ENCODE measurements around the gene CXCL10.
"Not testable (repeated sequence)": the region's sequence is repeated elsewhere in the genome, so short reads cannot be mapped to it uniquely, and the experiment has no call there.

The CXCL10 gene

DNA sequence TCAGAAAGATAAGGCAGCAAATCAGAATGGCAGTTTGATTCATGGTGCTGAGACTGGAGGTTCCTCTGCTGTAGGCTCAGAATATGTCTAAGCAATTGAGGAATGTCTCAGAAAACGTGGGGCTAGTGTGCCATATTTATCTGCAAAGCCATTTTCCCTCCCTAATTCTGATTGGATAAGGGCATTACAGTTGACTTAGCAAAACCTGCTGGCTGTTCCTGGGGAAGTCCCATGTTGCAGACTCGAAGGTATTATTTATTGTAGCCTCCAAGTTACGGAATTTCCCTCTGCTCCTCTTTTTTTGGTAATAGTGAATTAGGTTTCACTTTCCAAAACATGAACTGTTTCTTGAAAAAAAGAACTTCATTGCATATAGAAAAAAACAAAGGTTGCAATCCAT lies at the start of gene CXCL10:
TSS of gene CXCL10 (minus strand) at position 109 of the 400 bp plus-strand sequence. CDS start at position 43, 66 bp downstream.
- no peak for DNase-seq

DNA sequence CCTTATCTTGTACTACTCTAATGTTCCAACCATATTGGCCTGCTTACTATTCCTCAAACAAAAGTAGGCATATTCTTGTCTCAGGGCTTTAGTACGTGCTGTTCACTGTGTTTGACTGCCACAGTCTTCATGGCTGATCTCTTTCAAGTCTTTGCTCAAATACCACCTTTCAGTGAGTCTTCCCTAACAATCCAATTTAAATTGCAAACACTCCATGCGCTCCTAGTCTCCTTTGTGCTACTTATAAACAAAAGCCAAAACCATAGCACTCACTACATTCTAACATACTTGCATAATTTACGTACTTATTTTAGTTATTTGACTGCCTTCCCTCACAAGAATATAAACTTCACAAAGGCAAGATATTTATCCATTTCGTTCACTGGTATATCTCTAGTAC lies 49.5 kb upstream of the CXCL10 start:
- no peak for DNase-seq

DNA sequence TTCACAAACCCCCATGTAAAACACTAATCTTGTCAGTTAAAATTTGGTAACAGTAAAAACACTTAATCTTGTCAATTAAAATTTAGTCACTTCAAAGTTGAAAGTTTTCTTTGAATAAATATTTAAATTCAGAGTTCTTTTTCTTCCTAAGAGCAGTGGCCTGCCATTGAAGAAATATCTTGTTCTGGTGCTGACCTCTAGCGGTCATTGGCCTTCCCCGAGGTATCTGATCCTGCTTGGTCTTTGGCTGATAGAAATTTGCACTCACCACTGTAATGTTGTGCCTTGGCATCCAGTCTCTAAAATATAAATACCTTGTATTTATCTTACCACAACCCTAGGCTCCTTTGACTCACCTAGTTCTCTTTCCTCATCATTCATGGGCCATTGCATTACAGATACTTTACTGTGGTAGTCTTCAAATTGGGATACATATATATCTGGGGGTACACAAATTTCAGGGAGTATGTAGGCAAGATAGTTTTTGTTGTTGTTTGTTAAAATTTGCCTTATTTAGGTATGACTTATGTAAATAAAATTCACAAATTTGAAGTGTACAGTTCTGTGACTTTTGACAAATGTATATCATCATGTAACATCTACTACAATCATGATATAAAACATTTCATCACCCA lies 44.5 kb upstream of the CXCL10 start:
- peak; percentile 0 for DNase-seq

DNA sequence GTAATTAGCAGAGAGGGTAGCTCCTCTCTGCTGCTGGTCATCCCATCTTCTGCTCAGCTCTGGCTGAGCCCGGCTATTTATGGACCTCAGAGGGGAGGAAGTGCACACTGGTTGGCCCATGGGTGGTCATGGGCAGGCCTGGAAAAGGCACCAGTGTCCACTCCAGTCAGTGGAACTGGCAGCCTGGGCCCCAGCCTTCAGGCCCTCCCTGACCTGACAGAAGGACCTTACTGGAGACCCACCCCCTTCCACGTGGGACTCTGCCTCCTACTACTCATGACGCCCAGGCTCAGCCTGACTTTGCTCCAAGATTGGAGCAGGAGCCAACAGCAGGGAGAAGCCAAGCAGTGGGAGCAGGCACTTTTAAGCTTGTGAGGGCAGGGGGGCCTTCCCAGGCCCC lies 43.2 kb upstream of the CXCL10 start:
- no peak for DNase-seq

DNA sequence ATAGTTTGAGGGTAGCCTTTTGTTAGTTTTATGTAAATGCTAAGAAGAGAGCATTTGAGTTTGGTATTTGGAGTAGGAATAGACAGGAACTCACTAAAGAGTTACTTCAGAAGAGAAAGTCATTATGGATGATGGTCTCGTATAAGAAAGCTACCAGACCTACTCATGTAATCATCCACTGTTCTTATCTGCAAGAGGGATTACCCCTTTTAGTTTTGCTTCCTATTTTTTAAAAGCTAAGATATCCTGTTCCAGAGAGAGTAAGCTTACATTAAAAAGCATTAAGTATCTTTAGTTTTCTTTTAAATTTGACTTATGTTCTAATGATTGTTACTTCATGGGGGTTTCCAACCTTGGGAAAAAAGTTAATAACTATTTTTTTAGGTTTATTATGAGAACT lies 38.7 kb upstream of the CXCL10 start:
- no peak for DNase-seq

DNA sequence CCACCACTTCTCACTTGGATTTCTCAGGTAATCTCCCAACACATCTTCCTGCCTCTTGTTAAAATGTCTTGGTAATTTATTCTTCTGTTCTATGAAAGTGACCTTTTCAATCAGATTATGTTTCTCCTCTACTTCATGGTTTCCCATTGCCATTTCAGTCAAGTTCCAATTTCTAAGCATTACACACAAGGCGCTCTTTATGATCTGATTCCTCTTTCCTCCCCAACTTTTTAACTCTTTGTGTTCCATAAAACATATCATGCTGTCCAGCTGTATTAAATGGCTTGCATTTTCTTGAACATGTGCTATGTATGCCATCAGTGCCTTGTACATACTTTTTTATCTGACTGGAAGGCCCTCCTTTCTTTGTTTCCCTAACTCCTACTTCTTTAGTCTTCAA lies 38.1 kb upstream of the CXCL10 start:
- DNase-seq, result no peak

DNA sequence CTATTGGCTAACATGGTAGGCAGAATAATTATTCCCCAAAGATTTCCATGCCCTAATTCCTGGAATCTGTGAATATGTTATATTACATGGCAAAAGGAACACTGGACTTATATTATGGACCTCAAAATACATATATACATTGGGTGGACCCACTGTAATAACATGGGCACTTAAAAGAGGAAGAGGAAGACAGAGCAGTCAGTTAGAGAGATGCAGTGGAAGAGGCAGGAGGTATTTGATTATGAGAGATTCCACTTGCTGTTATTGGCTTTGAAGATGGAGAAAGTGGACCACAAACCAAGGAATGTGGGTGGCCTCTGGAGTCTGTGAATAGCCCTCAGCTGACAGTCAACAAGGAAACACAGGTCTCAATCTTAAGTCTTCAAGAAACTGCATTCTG lies 37.2 kb upstream of the CXCL10 start:
- DNase-seq, result no peak

DNA sequence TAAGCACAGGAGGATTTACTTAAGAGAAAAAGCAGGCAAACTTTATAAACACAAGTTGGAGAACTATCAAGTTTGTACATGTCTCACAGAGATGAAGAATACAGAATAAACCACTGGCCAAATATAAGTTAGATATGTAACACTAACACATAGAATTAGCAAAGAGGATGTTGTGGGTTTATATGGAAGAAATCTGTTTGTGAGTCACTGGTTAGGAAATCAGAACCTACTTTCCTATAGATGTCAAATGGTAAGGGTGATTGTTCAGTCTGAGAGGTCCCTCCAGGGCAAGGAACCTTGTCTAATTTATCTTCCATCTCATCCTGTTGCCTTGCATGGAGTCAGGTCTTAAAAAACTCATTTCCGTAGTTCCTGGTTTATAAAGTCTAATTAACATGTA lies 36.5 kb upstream of the CXCL10 start:
- no peak for DNase-seq

DNA sequence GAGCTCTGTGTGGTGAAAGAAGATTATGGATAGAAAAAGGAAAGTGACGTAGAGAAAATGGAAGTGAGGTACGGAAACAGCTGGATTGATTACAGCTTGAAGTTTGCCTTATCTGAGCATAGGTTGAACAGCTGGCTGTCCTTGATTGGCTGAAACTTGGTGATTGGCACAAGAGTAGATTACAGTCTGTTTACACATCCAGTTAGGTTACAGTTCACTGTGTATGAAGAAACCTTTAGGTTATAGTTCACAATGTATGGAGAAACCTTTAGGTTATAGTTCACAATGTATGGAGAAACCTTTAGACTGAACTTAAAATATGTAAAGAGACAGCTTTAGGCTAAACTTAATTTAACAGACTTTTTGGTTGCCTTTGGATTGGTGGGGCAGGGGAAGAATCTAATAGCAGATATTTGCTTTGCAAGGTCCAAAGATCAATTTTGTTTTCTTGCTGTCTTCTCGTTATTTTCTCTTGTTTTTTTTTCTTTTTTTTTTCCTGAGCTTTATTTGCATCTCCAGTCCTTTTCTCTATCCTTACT lies 35.7 kb upstream of the CXCL10 start:
- DNase-seq, result no peak

DNA sequence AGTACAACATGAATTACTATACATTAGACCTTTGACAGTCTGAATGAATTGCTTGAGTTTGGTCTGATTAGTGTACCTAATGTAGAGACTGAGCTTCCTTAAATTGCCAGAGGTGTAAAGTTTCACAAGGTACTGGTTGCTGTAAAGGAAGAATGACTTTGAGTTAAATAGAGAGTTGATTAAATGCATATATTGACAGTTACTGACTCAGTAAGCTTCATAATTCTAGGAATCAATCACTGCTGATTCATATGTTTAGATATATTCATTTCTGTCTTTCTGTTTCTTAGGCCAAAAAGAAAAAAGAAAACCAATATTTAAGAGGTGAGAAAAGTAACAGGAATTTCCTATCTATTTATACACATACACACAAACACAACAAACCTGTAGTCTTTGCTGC lies 35.0 kb upstream of the CXCL10 start:
- DNase-seq, result no peak

DNA sequence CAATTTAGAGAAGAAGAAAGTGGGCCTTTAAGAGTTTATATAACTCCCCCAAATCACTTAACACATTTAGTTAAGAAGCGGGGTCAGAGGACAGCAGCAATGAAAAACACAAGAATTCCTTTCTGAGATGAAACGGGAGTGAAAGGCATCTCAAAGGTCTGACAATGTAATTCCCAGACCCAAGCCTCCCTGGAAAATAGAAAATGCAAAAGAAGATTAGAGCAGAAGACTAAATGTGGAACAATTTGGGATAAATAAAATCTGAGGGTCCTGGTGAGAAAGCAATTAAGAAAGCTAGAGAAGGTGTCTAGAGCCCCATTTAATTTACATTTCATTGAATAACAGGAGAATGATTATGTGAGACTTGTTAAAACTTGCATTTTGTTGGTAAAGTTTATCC lies 32.1 kb upstream of the CXCL10 start:
- no peak for DNase-seq

DNA sequence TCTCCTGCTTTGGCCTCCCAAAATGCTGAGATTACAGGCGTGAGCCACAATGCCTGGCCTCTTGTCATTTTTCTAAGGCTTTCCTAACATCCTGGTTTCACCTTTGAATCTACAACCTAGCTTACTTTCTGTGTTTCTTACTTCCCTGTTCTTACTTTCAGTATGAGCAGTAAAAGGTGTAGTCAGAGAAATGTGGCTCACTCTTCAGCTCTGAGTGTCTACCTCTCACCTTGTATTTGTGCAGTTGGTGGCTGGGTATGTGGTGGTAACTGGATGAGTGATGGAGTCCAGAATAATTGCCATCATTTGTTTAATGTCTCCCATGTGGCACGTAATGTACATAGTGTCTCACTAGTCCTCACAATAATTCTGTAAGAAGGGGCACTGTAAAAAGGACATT lies 31.7 kb upstream of the CXCL10 start:
- DNase-seq, result no peak

DNA sequence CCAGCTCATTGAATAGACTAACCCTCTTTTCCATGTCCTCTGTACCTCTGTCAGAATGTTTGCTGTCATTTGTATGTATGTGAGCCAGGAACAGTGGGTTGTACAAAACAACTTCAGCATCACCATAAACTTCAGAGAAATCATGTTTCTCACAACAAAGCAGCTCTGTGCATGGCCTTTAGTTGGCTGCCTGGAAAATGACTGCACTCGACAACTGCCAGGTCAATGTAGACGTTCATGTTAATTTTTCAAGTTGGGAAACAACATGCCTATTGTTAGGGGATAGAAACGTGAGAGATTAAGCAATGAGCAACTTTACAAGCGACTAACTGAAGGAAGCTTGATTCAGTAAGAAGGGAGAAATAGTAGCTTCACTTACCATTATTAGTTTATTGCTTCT lies 30.4 kb upstream of the CXCL10 start:
- no peak for DNase-seq

DNA sequence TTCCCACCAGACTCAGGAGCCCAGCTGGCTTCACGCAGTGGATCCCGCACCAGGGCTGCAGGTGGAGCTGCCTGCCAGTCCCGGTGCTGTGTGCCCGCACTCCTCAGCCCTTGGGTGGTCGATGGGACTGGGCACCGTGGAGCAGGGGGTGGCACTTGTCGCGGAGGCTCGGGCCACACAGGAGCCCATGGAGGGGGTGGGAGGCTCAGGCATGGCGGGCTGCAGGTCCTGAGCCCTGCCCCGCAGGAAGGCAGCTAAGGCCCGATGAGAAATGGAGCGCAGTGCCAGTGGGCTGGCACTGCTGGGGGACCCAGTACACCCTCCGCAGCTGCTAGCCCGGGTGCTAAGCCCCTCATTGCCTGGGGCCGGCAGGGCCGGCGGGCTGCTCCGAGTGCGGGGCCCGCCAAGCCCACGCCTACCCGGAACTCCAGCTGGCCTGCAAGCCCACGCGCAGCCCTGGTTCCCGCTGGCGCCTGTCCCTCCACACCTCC lies 27.3 kb upstream of the CXCL10 start:
- DNase-seq, result not testable (repeated sequence)

DNA sequence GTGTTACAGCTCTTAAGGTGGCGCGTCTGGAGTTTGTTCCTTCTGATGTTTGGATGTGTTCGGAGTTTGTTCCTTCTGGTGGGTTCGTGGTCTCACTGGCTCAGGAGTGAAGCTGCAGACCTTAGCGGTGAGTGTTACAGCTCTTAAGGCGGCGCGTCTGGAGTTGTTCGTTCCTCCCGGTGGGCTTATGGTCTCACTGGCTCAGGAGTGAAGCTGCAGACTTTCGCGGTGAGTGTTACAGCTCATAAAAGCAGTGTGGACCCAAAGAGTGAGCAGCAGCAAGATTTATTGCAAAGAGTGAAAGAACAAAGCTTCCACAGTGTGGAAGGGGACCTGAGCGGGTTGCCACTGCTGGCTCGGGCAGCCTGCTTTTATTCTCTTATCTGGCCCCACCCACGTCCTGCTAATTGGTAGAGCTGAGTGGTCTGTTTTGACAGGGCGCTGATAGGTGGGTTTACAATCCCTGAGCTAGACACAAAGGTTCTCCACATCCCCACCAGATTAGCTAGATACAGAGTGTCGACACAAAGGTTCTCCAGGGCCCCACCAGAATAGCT lies 26.6 kb upstream of the CXCL10 start:
- DNase-seq, result not testable (repeated sequence)

DNA sequence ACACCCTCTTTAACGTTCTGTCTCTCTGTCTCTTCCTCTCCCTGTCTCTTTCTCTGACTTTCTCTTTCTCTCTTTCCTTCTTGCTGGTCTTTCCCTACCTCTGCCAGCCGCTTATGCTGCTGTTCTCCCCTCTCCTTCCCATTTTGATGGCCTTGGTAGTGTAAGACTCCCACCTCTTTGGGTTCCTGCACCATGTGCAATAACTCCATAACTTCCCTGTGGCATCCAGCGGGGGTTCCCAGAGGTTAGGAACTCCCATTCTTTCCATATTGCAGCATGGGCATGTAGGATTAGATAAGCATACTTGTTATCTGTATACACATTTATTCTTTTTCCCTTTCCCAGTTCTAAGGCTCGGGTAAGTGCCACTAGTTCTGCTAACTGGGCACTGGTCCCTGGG lies 21.4 kb upstream of the CXCL10 start:
- DNase-seq, result not testable (repeated sequence)

DNA sequence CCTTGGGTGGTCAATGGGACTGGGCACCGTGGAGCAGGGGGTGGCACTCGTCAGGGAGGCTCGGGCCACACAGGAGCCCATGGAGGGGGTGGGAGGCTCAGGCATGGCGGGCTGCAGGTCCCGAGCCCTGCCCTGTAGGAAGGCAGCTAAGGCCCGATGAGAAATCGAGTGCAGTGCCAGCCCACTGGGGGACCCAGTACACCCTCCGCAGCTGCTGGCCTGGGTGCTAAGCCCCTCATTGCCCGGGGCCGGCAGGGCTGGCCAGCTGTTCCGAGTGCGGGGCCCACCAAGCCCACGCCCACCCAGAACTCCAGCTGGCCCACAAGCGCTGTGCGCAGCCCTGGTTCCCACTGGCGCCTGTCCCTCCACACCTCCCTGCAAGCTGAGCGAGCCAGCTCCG lies 20.0 kb upstream of the CXCL10 start:
- DNase-seq, result not testable (repeated sequence)

DNA sequence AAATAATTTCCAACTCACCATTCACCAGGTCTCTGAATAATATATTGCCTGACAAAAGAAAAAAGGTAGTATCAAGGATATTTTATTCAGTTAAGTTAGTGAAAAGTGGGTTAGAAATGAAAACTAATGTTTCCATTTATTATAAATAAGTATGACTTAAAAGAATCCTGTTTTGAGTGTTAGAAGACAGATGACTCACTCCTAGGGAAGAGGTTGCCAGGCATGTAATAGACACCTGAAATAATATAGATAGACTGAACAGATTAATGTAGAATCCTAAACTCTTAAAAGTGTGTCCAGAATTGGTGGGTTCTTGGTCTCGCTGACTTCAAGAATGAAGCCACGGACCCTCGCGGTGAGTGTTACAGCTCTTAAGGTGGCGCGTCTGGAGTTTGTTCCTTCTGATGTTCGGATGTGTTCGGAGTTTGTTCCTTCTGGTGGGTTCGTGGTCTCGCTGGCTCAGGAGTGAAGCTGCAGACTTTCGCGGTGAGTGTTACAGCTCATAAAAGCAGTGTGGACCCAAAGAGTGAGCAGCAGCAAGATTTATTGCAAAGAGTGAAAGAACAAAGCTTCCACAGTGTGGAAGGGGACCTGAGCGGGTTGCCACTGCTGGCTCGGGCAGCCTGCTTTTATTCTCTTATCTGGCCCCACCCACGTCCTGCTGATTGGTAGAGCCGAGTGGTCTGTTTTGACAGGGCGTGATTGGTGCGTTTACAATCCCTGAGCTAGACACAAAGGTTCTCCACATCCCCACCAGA lies 19.1 kb upstream of the CXCL10 start:
- DNase-seq, result not testable (repeated sequence)

DNA sequence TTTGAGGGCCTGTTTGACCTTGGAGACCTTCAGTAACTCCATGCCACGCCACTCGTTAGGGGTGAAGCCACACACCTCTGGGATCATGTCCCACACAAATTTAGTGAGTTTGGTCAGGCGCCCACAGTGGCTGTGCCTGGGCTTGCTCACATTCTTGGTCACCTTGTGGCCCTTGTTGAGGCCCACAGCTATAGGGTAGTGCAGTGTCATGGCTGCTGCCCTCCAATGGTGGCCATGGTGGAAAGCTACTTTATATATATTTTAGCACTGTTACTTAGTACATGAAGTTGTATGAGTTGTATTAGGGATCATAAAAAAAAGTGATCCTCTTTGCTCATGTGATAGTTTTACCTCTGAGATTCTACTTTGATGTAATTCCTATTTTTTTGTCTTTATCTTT lies 13.6 kb upstream of the CXCL10 start:
- no peak for DNase-seq

DNA sequence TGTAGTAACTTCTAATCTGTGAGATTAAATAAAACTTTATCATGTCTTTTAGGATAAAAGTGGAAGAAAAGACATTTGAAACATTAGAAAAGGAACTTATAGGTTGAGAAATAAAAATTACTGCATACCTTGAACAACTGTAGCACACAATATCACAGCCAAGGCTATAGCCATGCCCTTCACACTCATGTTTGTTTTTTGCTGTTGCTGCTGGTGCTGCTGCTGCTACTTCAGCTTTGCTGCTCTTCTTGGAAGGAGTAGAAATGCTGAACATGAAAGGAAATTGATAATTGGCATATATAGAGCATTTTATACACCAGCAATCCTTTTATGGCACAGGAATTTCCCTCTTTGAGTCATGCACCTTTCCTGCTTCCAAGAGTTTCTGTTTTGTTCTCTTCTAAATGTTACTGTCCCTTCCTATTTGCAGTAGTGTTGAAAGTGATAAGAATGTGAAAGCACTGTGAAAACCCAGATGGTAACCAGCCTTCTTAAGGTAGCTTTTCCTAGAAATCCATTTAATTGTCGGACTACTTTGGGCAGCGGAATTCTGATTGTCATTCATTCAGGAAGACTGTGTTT lies 12.6 kb upstream of the CXCL10 start, which contains the start of gene CXCL11:
TSS of gene CXCL11 (minus strand) at position 272 of the 582 bp plus-strand sequence. CDS start at position 189, 83 bp downstream.
- no peak for DNase-seq

DNA sequence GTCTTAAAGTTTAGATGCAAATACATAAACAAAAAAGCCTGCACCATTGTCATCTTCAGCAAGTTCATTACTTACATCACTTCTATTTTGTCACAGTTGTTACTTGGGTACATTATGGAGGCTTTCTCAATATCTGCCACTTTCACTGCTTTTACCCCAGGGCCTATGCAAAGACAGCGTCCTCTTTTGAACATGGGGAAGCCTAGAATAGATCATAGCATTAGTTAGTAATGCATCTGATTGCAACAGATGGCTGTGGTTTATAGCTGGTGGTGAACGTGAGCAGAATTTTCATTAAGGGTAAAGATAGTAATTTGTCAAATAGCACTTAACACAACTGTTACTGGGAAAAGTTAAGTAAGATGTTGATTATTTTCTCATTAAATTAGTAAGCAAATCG lies 11.8 kb upstream of the CXCL10 start:
- DNase-seq, result no peak

DNA sequence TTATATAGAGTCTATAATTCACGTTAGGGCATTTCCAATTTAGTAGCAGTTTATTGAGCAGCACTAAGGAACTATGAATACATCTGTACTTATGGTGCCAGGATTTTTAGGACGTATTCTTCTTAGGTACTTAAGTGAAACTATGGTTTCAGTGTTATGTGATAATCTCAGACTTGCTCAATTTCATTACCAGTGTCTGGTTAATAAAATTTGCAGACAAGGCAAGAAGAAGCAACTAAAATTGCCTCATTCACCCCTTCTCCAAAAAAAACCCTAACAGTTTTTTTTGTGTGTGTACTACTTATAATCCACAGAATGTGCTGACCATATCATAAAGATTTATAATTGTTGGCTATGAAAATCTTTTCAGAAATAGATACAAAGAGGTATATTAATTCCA lies 6.0 kb upstream of the CXCL10 start:
- DNase-seq, result no peak

DNA sequence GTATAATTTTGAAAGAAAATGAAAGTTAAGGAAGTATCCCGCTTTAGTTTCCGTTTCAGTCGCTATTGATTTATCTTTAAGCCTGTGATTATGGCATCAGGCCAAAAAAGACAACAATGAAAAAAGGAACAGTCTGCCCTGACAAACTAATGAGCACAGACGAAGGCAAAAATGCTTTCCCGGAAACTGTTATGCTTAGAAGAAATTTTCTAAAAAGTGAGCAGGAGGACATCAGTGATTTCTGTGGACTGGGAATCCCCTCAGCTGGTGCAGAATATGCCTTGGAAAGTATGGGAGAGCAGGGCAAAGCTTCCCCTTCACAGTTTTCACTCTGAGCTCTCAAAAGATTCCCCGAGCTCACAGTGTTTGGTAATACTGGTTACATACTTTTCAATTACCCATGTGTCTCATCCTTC lies 5.1 kb upstream of the CXCL10 start:
- peak; percentile 6 for DNase-seq
